Loucy (cell line): ENCODE results near the gene PROC.

ENCODE experiments used
- H2AFZ ChIP-seq: fragments of 200-600 bp; sonication (generic); 2 replicates; pipeline ENCODE4 v1.6.0; 2016; ENCODE audit warnings: antibody characterized with exemption, mild to moderate bottlenecking, low read length, moderate library complexity
- H3F3A ChIP-seq: fragments of 200-600 bp; 2 replicates; pipeline ENCODE4 v1.6.0; 2016; ENCODE audit warnings: antibody characterized with exemption, low read depth, mild to moderate bottlenecking
- H3K27me3 ChIP-seq: fragments of 200-600 bp; sonication (generic); 2 replicates; pipeline ENCODE4 v1.6.1; 2014; ENCODE audit warnings: low read length, mild to moderate bottlenecking; ENCODE audit not compliant: insufficient read depth, poor library complexity, severe bottlenecking
- H3K36me3 ChIP-seq: fragments of 200-600 bp; sonication (generic); 2 replicates; pipeline ENCODE4 v1.6.1; 2016; ENCODE audit warnings: low read length; ENCODE audit not compliant: insufficient read depth
- H3K4me1 ChIP-seq: fragments of 200-600 bp; sonication (generic); 2 replicates; pipeline ENCODE4 v1.5.1; 2014; ENCODE audit warnings: low read length, mild to moderate bottlenecking; ENCODE audit not compliant: insufficient read depth, poor library complexity, severe bottlenecking
- H3K4me2 ChIP-seq: fragments of 200-600 bp; sonication (generic); 2 replicates; pipeline ENCODE4 v1.6.0; 2014; ENCODE audit warnings: antibody characterized with exemption, low read length, low read depth, mild to moderate bottlenecking; ENCODE audit not compliant: poor library complexity, severe bottlenecking
- H3K4me3 ChIP-seq: fragments of 200-600 bp; sonication (generic); 2 replicates; pipeline ENCODE4 v1.5.1; 2014; ENCODE audit warnings: low read length, mild to moderate bottlenecking, mixed read lengths; ENCODE audit not compliant: poor library complexity, severe bottlenecking
- H3K79me2 ChIP-seq: fragments of 200-600 bp; sonication (generic); 2 replicates; pipeline ENCODE4 v1.6.1; 2014; ENCODE audit warnings: low read length; ENCODE audit not compliant: insufficient read depth
- H3K9ac ChIP-seq: fragments of 200-600 bp; sonication (generic); 2 replicates; pipeline ENCODE4 v1.6.0; 2014; ENCODE audit warnings: mild to moderate bottlenecking, low read depth, low read length, moderate library complexity; ENCODE audit not compliant: poor library complexity, severe bottlenecking
- H3K9me2 ChIP-seq: fragments of 200-600 bp; sonication (generic); replicated peaks from 2 replicates; pipeline ENCODE4 v1.6.1; 2016; ENCODE audit warnings: low read depth, low read length, mixed read lengths
- H3K9me3 ChIP-seq: fragments of 200-600 bp; sonication (generic); 2 replicates; pipeline ENCODE4 v1.6.1; 2014; ENCODE audit warnings: mild to moderate bottlenecking, antibody characterized with exemption, low read length, low read depth; ENCODE audit not compliant: insufficient read depth
- H4K20me1 ChIP-seq: fragments of 200-600 bp; sonication (generic); 2 replicates; pipeline ENCODE4 v1.6.0; 2014; ENCODE audit warnings: antibody characterized with exemption, low read length, mild to moderate bottlenecking; ENCODE audit not compliant: insufficient read depth, poor library complexity, severe bottlenecking
- CTCF ChIP-seq: fragments of 200-600 bp; sonication (generic); conservative IDR thresholded peaks from 2 replicates; pipeline ENCODE4 v1.5.1; 2014; ENCODE audit warnings: mild to moderate bottlenecking, antibody characterized with exemption, low read length
- EZH2phosphoT487 ChIP-seq: fragments of 200-600 bp; IDR thresholded peaks from 2 replicates; pipeline ENCODE4 v1.6.1; 2018; ENCODE audit warnings: antibody characterized with exemption, mild to moderate bottlenecking, moderate library complexity, borderline replicate concordance

PROC gene

GRCh38 chr2:127378720-127379119 is 39.5 kb upstream of the PROC start:
- H3F3A ChIP-seq, result no peaks in the 10 kb centered on the region
- no peak overlapping the region for H3K9ac ChIP-seq
- peaks cover 58% of the 10 kb centered on the region for H4K20me1 ChIP-seq
- H3K9me3 ChIP-seq, result peaks cover 16% of the 10 kb centered on the region; the same call in 1 of the 2 replicates
- no peak overlapping the region for H3K4me2 ChIP-seq
- H3K9me2 ChIP-seq, result no peaks in the 10 kb centered on the region
- H3K27me3 ChIP-seq, result no peaks in the 10 kb centered on the region
- H3K79me2 ChIP-seq, result peaks cover 97% of the 10 kb centered on the region
- no peak overlapping the region for H3K4me3 ChIP-seq
- no peak for TF ChIP-seq CTCF
- no peak for TF ChIP-seq EZH2phosphoT487
- H3K4me1 ChIP-seq, result peaks cover 30% of the 10 kb centered on the region
- no peak overlapping the region for H2AFZ ChIP-seq
- H3K36me3 ChIP-seq, result peaks cover 6% of the 10 kb centered on the region; the same call in 1 of the 2 replicates

- TF ChIP-seq CTCF (no peak), EZH2phosphoT487 (no peak)
- Histone ChIP-seq H3K36me3 (peaks cover 6% of the 10 kb centered on the region; the same call in 1 of the 2 replicates), H3K9me2 (no peaks in the 10 kb centered on the region), H3F3A (no peaks in the 10 kb centered on the region), H3K9ac (no peak overlapping the region), H3K4me1 (peaks cover 33% of the 10 kb centered on the region), H3K4me3 (no peak overlapping the region), H2AFZ (no peak overlapping the region), H3K9me3 (peaks cover 14% of the 10 kb centered on the region; the same call in 1 of the 2 replicates), H3K4me2 (peak overlapping the region; percentile 41), H3K27me3 (no peaks in the 10 kb centered on the region), H4K20me1 (peaks cover 61% of the 10 kb centered on the region), H3K79me2 (peaks cover 93% of the 10 kb centered on the region)
Measured at GRCh38 chr2:127379712-127380355, 38.4 kb upstream of the PROC start.

GRCh38 chr2:127381762-127382161 is 36.5 kb upstream of the PROC start:
- no peaks in the 10 kb centered on the region for H3F3A ChIP-seq
- peaks cover 80% of the 10 kb centered on the region for H4K20me1 ChIP-seq
- no peaks in the 10 kb centered on the region for H3K9me2 ChIP-seq
- peaks cover 5% of the 10 kb centered on the region; the same call in 1 of the 2 replicates for H3K9me3 ChIP-seq
- peaks cover 1% of the 10 kb centered on the region; the same call in 1 of the 2 replicates for H3K36me3 ChIP-seq
- H3K79me2 ChIP-seq, result peaks cover 96% of the 10 kb centered on the region
- H2AFZ ChIP-seq, result no peak overlapping the region
- TF ChIP-seq CTCF (no peak), EZH2phosphoT487 (no peak)
- peaks cover 50% of the 10 kb centered on the region for H3K4me1 ChIP-seq
- peak overlapping the region; percentile 41 for H3K4me2 ChIP-seq
- H3K27me3 ChIP-seq, result no peaks in the 10 kb centered on the region
- H3K9ac ChIP-seq, result peak overlapping the region; percentile 12
- H3K4me3 ChIP-seq, result peak overlapping the region; percentile 40
